GM18517 (cell line): Measurements from ENCODE around the gene TRAF6.
"Not testable (repeated sequence)": the region's sequence is repeated elsewhere in the genome, so short reads cannot be mapped to it uniquely, and the experiment has no call there.

Source experiments
- ATAC-seq: cut with Tn5 transposase; IDR thresholded peaks from one replicate; pipeline ENCODE4 v1.9.1; 2021; ENCODE audit warnings: mild to moderate bottlenecking, moderate library complexity; ENCODE audit not compliant: unreplicated experiment

TRAF6 gene

GRCh38 chr11:36509694-36510593 is at the start of gene TRAF6:
Gene TRAF6, minus strand, starts transcription at chr11:36510272. Its CDS starts 8,757 bp downstream, at chr11:36501515.
- ATAC-seq = peak; percentile 93

- peak; percentile 99 for ATAC-seq
Measured at GRCh38 chr11:36558571-36559413, 48.7 kb upstream of the TRAF6 start.

GRCh38 chr11:36557991-36558390 is 47.9 kb upstream of the TRAF6 start:
- ATAC-seq = no peak

GRCh38 chr11:36557390-36557789 is 47.3 kb upstream of the TRAF6 start:
- not testable (repeated sequence) for ATAC-seq

GRCh38 chr11:36550385-36551115 is 40.5 kb upstream of the TRAF6 start:
- ATAC-seq = no peak

- peak; percentile 100 for ATAC-seq
Measured at GRCh38 chr11:36540998-36541397, 30.9 kb upstream of the TRAF6 start.

GRCh38 chr11:36534276-36534840 is 24.3 kb upstream of the TRAF6 start:
- ATAC-seq = no peak

- ATAC-seq = no peak
Measured at GRCh38 chr11:36532941-36533601, 23.0 kb upstream of the TRAF6 start.

GRCh38 chr11:36530840-36531239 is 20.8 kb upstream of the TRAF6 start:
- ATAC-seq = no peak

- no peak for ATAC-seq
Measured at GRCh38 chr11:36513965-36514364, 3.9 kb upstream of the TRAF6 start.

- no peak for ATAC-seq
Measured at GRCh38 chr11:36512016-36512415, 1.9 kb upstream of the TRAF6 start.

- not testable (repeated sequence) for ATAC-seq
Measured at GRCh38 chr11:36511062-36511461, 990 bp upstream of the TRAF6 start.

GRCh38 chr11:36510594-36510942 is 496 bp upstream of the TRAF6 start:
- no peak for ATAC-seq

- peak; percentile 12 for ATAC-seq
Measured at GRCh38 chr11:36509201-36509639, 852 bp downstream of the TRAF6 start.

- ATAC-seq = no peak
Measured at GRCh38 chr11:36508743-36509142, 1.3 kb downstream of the TRAF6 start.

- no peak for ATAC-seq
Measured at GRCh38 chr11:36507824-36508489, 2.1 kb downstream of the TRAF6 start.

GRCh38 chr11:36501236-36501635 is 8.8 kb downstream of the TRAF6 start:
- ATAC-seq = no peak

GRCh38 chr11:36500315-36500721 is 9.8 kb downstream of the TRAF6 start:
- peak; percentile 88 for ATAC-seq

GRCh38 chr11:36499315-36499714 is 10.8 kb downstream of the TRAF6 start:
- no peak for ATAC-seq

GRCh38 chr11:36498721-36499120 is 11.4 kb downstream of the TRAF6 start:
- ATAC-seq = no peak
